ENCODE measurements around the gene TMEM51. TPM values are rescaled to one million over a fixed set of nuclear protein-coding genes. Genes with fewer than 3 reads are reported as not detected.

TMEM51 gene
- total RNA-seq, 1 experiment from 2014 or later: 1.7 TPM

DNA sequence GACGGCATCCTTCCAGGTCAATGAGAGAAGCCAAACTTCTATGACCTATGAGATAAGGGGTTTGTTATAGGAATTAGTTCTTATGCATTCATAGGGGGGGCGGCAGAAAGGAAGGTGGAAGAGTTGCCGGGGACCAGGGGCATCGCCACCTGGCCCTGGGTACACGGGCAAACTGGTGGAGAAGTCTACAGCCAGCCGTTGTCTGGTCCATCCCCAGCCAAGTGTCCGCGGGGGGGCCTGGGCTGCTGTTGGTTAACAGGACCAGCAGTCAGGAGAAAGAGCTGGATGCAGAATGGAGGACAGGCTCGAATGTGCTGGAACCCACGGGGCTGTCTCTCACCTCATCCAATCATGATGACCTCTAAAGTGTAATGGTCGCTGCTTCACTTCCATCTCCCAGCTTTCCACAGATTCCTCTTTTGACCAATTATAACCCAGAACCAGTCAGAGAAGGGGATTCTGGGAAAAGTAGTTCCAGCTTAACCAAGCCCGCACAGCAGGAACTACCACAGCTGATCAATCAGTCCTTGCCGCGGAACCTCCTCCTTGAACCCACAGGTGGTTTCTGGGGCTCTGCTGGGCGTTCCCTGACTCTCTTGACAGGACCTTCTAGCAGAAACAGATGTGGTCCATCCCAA is 17.8 kb downstream of the TMEM51 start:
- no peaks in the 10 kb centered on the region for H3K4me1 ChIP-seq (ENCODE audit: insufficient read depth, low read length, poor library complexity, severe bottlenecking)
- no TSS peak for BruUV-seq (replicated peaks)
- CTCF ChIA-PET: no interaction called here
- H3K4me3 ChIP-seq (ENCODE audit: low read depth, low read length, poor library complexity, severe bottlenecking): no peak overlapping the region
- H3K27ac ChIP-seq (ENCODE audit: low read depth, low read length, poor library complexity, severe bottlenecking): no peak overlapping the region
- TF ChIP-seq CTCF (conservative IDR thresholded peaks at IDR 0.05; ENCODE audit: low read depth, low read length) (no peak), EZH2 (IDR thresholded peaks at IDR 0.05; ENCODE audit: borderline replicate concordance, low read depth, low read length, poor library complexity, severe bottlenecking) (no peak)
- no peaks in the 10 kb centered on the region for H3K9me3 ChIP-seq (ENCODE audit: low read depth, low read length, poor library complexity, severe bottlenecking)
- H3K27me3 ChIP-seq (replicated peaks; ENCODE audit: insufficient read depth, low read depth, low read length, poor library complexity): no peaks in the 10 kb centered on the region
- intact Hi-C loops (cut with micrococcal nuclease; ENCODE audit: unreplicated experiment): no loop called here
- DNase-seq (ENCODE audit: low spot score): no peak
- POLR2A ChIA-PET (ENCODE audit: low non-redundant PET): no interaction called here
- no peaks in the 10 kb centered on the region for H3K36me3 ChIP-seq (ENCODE audit: insufficient read depth, low read length, poor library complexity, severe bottlenecking)

- no peaks in the 10 kb centered on the region for H3K36me3 ChIP-seq (ENCODE audit: insufficient read depth, low read length, poor library complexity, severe bottlenecking)
- no peaks in the 10 kb centered on the region for H3K4me1 ChIP-seq (ENCODE audit: insufficient read depth, low read length, poor library complexity, severe bottlenecking)
- H3K4me3 ChIP-seq (ENCODE audit: low read depth, low read length, poor library complexity, severe bottlenecking): no peak overlapping the region
- DNase-seq (ENCODE audit: low spot score): no peak
- intact Hi-C loops (cut with micrococcal nuclease; ENCODE audit: unreplicated experiment): no loop called here
- no peak overlapping the region for H3K27ac ChIP-seq (ENCODE audit: low read depth, low read length, poor library complexity, severe bottlenecking)
- ChIA-PET CTCF (no interaction called here), POLR2A (ENCODE audit: low non-redundant PET) (no interaction called here)
- H3K27me3 ChIP-seq (replicated peaks; ENCODE audit: insufficient read depth, low read depth, low read length, poor library complexity): no peaks in the 10 kb centered on the region
- TF ChIP-seq CTCF (conservative IDR thresholded peaks at IDR 0.05; ENCODE audit: low read depth, low read length): no peak
- no peak for TF ChIP-seq EZH2 (IDR thresholded peaks at IDR 0.05; ENCODE audit: borderline replicate concordance, low read depth, low read length, poor library complexity, severe bottlenecking)
- no TSS peak for BruUV-seq (replicated peaks)
- H3K9me3 ChIP-seq (ENCODE audit: low read depth, low read length, poor library complexity, severe bottlenecking): no peaks in the 10 kb centered on the region
Observed at GRCh38 chr1:15172405-15173259, 19.1 kb downstream of the TMEM51 start.

GRCh38 chr1:15173863-15174614 is 20.5 kb downstream of the TMEM51 start:
- no peaks in the 10 kb centered on the region for H3K9me3 ChIP-seq (ENCODE audit: low read depth, low read length, poor library complexity, severe bottlenecking)
- ChIA-PET POLR2A (ENCODE audit: low non-redundant PET) (no interaction called here), CTCF (interaction anchor here (0.8 kb wide), 1 partner anchor 45 kb away, joined by 3 read pairs; no protein-coding TSS in a partner anchor)
- H3K36me3 ChIP-seq (ENCODE audit: insufficient read depth, low read length, poor library complexity, severe bottlenecking): no peaks in the 10 kb centered on the region
- intact Hi-C loops (cut with micrococcal nuclease; ENCODE audit: unreplicated experiment): no loop called here
- no peaks in the 10 kb centered on the region for H3K4me1 ChIP-seq (ENCODE audit: insufficient read depth, low read length, poor library complexity, severe bottlenecking)
- no peak for DNase-seq (ENCODE audit: low spot score)
- H3K27ac ChIP-seq (ENCODE audit: low read depth, low read length, poor library complexity, severe bottlenecking): no peak overlapping the region
- TF ChIP-seq EZH2 (IDR thresholded peaks at IDR 0.05; ENCODE audit: borderline replicate concordance, low read depth, low read length, poor library complexity, severe bottlenecking) (no peak), CTCF (conservative IDR thresholded peaks at IDR 0.05; ENCODE audit: low read depth, low read length) (no peak)
- no TSS peak for BruUV-seq (replicated peaks)
- H3K27me3 ChIP-seq (replicated peaks; ENCODE audit: insufficient read depth, low read depth, low read length, poor library complexity): no peaks in the 10 kb centered on the region
- no peak overlapping the region for H3K4me3 ChIP-seq (ENCODE audit: low read depth, low read length, poor library complexity, severe bottlenecking)
